Measurements from ENCODE around the gene TEX9.
"Not testable (repeated sequence)": the region's sequence is repeated elsewhere in the genome, so short reads cannot be mapped to it uniquely, and the experiment has no call there.

TEX9 gene

GRCh38 chr15:56411122-56411749 lies 46.0 kb downstream of the TEX9 start:
- no peak for DNase-seq (ENCODE audit: low read depth)
- H3K4me3 ChIP-seq (ENCODE audit: low read length) = no peak overlapping the region
- TF ChIP-seq CTCF (conservative IDR thresholded peaks at IDR 0.05; ENCODE audit: low read depth, low read length) = no peak

DNA sequence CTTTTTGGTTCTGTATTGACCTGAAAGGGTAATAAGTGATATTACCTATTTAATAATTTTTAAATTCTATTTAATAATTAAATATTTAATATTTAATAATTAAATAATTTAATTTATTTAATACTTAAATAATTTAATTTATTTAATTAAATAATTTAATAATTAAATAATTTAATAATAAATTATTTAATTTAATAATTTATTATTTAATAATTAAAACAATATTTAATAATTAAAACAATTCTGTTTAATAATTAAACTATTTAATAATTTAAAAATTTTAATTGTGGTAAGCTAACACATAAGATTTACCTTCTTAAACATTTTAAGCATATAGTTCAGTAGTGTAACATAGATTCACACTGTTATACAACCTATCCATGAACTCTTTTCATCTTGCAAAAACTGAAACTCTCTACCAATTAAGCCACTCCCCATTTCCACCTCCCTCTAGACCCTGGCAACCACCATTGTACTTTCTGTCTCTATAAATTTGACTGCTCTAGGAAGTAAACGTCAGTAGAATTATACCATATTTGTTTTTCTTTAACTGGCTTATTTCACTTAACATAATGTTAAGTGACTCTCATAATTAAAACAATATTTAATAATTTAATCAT lies 48.0 kb downstream of the TEX9 start:
- not testable (repeated sequence) for H3K4me3 ChIP-seq (ENCODE audit: low read length); DNase-seq (ENCODE audit: low read depth)

GRCh38 chr15:56425276-56425675 lies 60.0 kb downstream of the TEX9 start:
- no peak for TF ChIP-seq CTCF (conservative IDR thresholded peaks at IDR 0.05; ENCODE audit: low read depth, low read length)
- no peak for DNase-seq (ENCODE audit: low read depth)
- no peak overlapping the region for H3K4me3 ChIP-seq (ENCODE audit: low read length)

- DNase-seq (ENCODE audit: low read depth) = no peak
- H3K4me3 ChIP-seq (ENCODE audit: low read length) = no peak overlapping the region
- no peak for TF ChIP-seq CTCF (conservative IDR thresholded peaks at IDR 0.05; ENCODE audit: low read depth, low read length)
These were observed 60.8 kb downstream of the TEX9 start for GRCh38 chr15:56425976-56426375.

DNA sequence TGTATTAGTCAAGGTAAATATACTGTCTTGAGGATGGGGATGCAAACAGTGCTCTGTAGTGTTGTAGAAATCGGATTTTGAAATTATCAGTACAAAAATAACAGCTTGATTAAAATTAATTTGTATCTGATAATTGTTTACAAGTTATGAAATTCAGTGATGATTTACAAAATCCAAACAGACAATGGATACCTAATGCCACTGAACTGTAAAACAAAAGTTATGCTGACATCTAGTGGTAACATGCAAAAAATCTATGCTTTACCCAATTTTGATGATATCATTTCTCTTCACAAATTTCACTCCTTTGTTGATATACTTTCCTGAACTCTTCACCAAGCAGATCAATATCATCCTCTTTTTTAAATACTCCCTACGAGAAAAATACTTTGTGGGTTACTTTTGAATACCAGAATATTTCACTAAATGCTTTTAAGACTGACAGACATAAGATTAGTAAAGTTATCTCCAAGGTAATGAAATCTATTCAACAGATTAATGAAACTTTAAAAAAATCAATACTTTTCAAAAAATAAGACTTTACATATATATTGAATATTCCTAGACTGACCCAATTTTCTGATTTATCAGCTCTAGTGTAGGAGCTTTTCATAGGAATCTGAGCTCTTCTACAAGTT lies 63.7 kb downstream of the TEX9 start:
- no peak overlapping the region for H3K4me3 ChIP-seq (ENCODE audit: low read length)
- DNase-seq (ENCODE audit: low read depth) = no peak
- peak; percentile 33 for TF ChIP-seq CTCF (conservative IDR thresholded peaks at IDR 0.05; ENCODE audit: low read depth, low read length)

GRCh38 chr15:56432304-56432703 lies 67.1 kb downstream of the TEX9 start:
- no peak for TF ChIP-seq CTCF (conservative IDR thresholded peaks at IDR 0.05; ENCODE audit: low read depth, low read length)
- H3K4me3 ChIP-seq (ENCODE audit: low read length) = no peak overlapping the region
- no peak for DNase-seq (ENCODE audit: low read depth)

GRCh38 chr15:56440214-56440770 lies 75.1 kb downstream of the TEX9 start:
- DNase-seq (ENCODE audit: low read depth) = no peak
- TF ChIP-seq CTCF (conservative IDR thresholded peaks at IDR 0.05; ENCODE audit: low read depth, low read length) = no peak
- no peak overlapping the region for H3K4me3 ChIP-seq (ENCODE audit: low read length)

Data from retinal pigment epithelial cell (primary cell).